ENCODE data around the gene SINHCAF. TPM values are rescaled to one million over a fixed set of nuclear protein-coding genes. Genes with fewer than 3 reads are reported as not detected.

Gene SINHCAF
- total and polyA plus RNA-seq, 9 of the 15 experiments (the other 6 are each of a cell fraction or from before 2014, with no cell fraction given) = 73.2 to 185 (median 110) TPM

GRCh38 chr12:31324845-31325523 lies 966 bp downstream of the SINHCAF start (continued):
- TF ChIP-seq ATF4 (CRISPR knock-in tag; IDR thresholded peaks at IDR 0.05) (no peak), SRSF1 (IDR thresholded peaks at IDR 0.05; ENCODE audit: low read depth, low read length) (peak; percentile 84; the same call in 1 of the 2 replicates), TAF15 (IDR thresholded peaks at IDR 0.05; ENCODE audit: low read depth, low read length) (0 out of 2 replicates have a peak, but pooled peaks have one; percentile 23), SPI1 (IDR thresholded peaks at IDR 0.05; ENCODE audit: borderline replicate concordance, low read depth, low read length) (no peak), SAP30 (IDR thresholded peaks at IDR 0.05; ENCODE audit: borderline replicate concordance, insufficient read depth, low read depth, low read length, poor library complexity, severe bottlenecking) (peak; percentile 68), POLR2G (IDR thresholded peaks at IDR 0.05; ENCODE audit: low read depth, low read length) (peak; percentile 86), ZNF778 (CRISPR knock-in tag; IDR thresholded peaks at IDR 0.05) (no peak), ZFX (CRISPR knock-in tag; IDR thresholded peaks at IDR 0.05) (peak; percentile 38), TARDBP (IDR thresholded peaks at IDR 0.05) (no peak), RBM14 (IDR thresholded peaks at IDR 0.05; ENCODE audit: borderline replicate concordance, insufficient read depth, low read depth, low read length) (peak; percentile 87; the same call in 1 of the 2 replicates), FOXM1 (IDR thresholded peaks at IDR 0.05; ENCODE audit: low read depth) (no peak), FOXM1 (CRISPR knock-in tag; IDR thresholded peaks at IDR 0.05; ENCODE audit: low read depth) (peak; percentile 69; the same call in 1 of the 2 replicates), NFIX (CRISPR knock-in tag; IDR thresholded peaks at IDR 0.05; ENCODE audit: low read depth) (no peak), TAF1 (IDR thresholded peaks at IDR 0.05; ENCODE audit: control insufficient read depth, extremely low read depth, insufficient read depth, low read length, severe bottlenecking) (peak; percentile 16), ETS1 (conservative IDR thresholded peaks at IDR 0.05; ENCODE audit: control insufficient read depth, low read depth, low read length) (0 out of 2 replicates have a peak, but pooled peaks have one; percentile 14), ZNF175 (CRISPR knock-in tag; IDR thresholded peaks at IDR 0.05; ENCODE audit: low read depth) (0 out of 2 replicates have a peak, but pooled peaks have one; percentile 29), ID3 (CRISPR knock-in tag; IDR thresholded peaks at IDR 0.05) (no peak), ID3 (tag; IDR thresholded peaks at IDR 0.05) (peak; percentile 49; the same call in 1 of the 2 replicates), KAT7 (CRISPR knock-in tag; IDR thresholded peaks at IDR 0.05; ENCODE audit: borderline replicate concordance) (peak; percentile 52; the same call in 1 of the 2 replicates), PURB (CRISPR knock-in tag; IDR thresholded peaks at IDR 0.05; ENCODE audit: low read depth) (no peak), HNRNPLL (IDR thresholded peaks at IDR 0.05; ENCODE audit: low read depth, low read length, poor library complexity, severe bottlenecking) (peak; percentile 75), ZNF232 (CRISPR knock-in tag; IDR thresholded peaks at IDR 0.05) (0 out of 2 replicates have a peak, but pooled peaks have one; percentile 27), SP1 (CRISPR knock-in tag; IDR thresholded peaks at IDR 0.05) (peak; percentile 15; the same call in 1 of the 2 replicates)

Measured in K562 (cell line).